C4-2B (cell line): ENCODE results near the gene SNRNP200.
A peak's percentile ranks its signal among the peaks of the same experiment; 100 is the strongest.

Experiments
- H3K27ac ChIP-seq: fragments of 450-650 bp; 2 replicates; pipeline ENCODE4 v1.5.1; 2017
- ZFX ChIP-seq: fragments of 450-650 bp; IDR thresholded peaks from 2 replicates; pipeline ENCODE4 v1.6.1; 2017
- TF ChIP-seq, protein P1 (sequence below): fragments of 450-650 bp; conservative IDR thresholded peaks from 2 replicates; pipeline ENCODE4 v1.5.1; 2017; ENCODE audit warnings: mild to moderate bottlenecking

Gene SNRNP200

GRCh38 chr2:96305091-96305978, at the start of gene SNRNP200:
Gene SNRNP200 (minus strand): TSS chr2:96305546. CDS start chr2:96305437, 109 bp downstream.
- H3K27ac ChIP-seq: peak within 1 kb of the TSS; percentile 92
- TF ChIP-seq, protein P1, sequence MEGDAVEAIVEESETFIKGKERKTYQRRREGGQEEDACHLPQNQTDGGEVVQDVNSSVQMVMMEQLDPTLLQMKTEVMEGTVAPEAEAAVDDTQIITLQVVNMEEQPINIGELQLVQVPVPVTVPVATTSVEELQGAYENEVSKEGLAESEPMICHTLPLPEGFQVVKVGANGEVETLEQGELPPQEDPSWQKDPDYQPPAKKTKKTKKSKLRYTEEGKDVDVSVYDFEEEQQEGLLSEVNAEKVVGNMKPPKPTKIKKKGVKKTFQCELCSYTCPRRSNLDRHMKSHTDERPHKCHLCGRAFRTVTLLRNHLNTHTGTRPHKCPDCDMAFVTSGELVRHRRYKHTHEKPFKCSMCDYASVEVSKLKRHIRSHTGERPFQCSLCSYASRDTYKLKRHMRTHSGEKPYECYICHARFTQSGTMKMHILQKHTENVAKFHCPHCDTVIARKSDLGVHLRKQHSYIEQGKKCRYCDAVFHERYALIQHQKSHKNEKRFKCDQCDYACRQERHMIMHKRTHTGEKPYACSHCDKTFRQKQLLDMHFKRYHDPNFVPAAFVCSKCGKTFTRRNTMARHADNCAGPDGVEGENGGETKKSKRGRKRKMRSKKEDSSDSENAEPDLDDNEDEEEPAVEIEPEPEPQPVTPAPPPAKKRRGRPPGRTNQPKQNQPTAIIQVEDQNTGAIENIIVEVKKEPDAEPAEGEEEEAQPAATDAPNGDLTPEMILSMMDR: no peak
- TF ChIP-seq ZFX: peak; percentile 30; the same call in 1 of the 2 replicates

DNA sequence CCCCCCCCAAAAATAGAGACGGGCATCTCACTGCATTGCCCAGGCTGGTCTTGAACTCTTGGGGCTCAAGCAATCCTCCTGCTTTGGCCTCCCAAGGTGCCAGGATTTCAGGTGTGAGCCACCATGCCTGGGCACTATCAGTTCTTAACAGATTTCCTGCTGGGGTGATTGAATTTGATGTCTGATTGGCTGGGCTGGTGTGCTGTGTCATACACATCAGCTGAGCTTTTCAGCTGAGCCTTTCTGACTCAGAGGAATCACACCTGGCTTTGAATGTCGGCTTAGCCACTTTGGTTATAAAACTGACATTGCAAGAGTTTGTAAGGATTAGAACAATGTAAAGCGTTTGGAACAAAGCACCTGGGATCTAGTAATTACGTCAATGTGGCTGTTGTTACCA, 49.1 kb upstream of the SNRNP200 start:
- no peak overlapping the region for H3K27ac ChIP-seq
- TF ChIP-seq, protein P1: no peak
- no peak for TF ChIP-seq ZFX

DNA sequence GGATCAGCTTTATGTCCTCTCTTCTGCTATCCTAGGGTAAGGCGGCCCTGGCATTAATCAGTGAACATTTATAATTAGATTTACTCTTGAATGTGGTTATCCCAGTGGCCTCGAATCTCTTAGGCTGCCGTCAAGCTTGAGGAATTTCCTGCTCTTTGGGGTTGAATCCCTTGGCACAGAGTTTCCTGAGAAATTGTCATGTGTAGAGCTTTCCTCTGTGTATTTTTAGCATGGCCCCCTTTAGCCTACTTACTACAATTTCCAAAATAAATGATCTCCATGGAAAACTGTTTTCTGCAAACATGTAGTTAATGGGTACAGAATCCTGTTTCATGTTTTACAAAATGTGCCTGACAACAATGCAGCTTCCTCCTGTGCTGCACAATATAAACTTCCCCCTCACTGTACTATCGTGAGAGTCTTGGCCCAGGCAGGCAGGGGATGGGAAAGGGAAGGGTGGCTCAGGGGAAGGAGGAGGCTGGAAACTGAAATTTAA, 48.3 kb upstream of the SNRNP200 start:
- TF ChIP-seq, protein P1: no peak
- TF ChIP-seq ZFX: no peak
- no peak overlapping the region for H3K27ac ChIP-seq

DNA sequence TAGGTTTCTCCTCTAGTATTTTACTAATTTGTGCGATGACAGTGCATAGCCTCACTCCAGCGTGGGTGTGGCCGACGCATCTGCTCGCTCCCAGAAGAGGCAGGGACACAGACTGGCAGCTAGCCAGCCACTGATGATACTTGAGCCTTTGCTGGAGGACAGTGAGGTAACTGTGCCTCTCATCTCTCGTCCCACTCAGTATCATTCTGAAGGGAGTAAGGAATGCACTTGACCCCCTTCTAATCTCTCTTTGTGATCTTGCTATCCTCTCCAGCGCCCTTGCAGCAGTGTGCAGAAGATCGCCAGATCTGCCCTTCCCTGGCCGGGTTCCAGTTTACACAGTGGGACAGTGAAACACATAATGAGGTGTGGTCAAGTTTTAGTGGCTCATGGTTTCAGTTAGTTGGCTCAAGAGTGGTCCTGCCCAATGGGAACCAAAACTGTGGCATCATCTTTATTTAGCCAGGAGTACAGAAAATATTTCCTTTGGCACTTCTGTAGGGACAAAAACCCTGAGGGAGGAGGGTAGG, 47.8 kb upstream of the SNRNP200 start:
- no peak overlapping the region for H3K27ac ChIP-seq
- TF ChIP-seq ZFX: no peak
- TF ChIP-seq, protein P1: no peak

- no peak overlapping the region for H3K27ac ChIP-seq
- TF ChIP-seq ZFX: no peak
- TF ChIP-seq, protein P1: no peak
Measured at GRCh38 chr2:96347395-96347794, 42.0 kb upstream of the SNRNP200 start.

GRCh38 chr2:96345868-96346462, 40.6 kb upstream of the SNRNP200 start:
- TF ChIP-seq, protein P1: no peak
- TF ChIP-seq ZFX: no peak

DNA sequence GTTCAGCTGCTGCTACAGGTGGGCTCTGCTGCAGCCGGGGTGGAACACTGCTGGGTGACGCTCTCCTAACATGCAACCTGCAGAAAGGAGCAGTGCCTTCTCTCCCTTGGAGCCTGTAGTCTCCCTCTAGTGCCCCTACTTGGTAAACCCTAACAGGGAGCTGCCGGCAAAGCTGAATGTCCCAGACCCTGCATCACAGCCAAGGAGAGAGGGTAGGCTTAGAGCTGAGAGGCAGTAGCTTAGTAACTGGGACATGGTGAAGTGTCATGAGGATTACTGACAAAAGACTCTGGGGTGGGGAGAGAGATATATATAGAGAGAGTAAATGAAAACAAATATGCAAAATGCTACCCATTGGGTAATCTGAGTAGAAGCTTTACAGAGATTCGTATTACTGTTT, 40.1 kb upstream of the SNRNP200 start:
- TF ChIP-seq ZFX: no peak
- TF ChIP-seq, protein P1: no peak
- no peak overlapping the region for H3K27ac ChIP-seq

More at GRCh38 chr2:96345868-96346462, 40.6 kb upstream of the SNRNP200 start:
- no peak overlapping the region for H3K27ac ChIP-seq
